MM.1S (cell line): ENCODE measurements around the gene RCVRN.
A peak's percentile ranks its signal among the peaks of the same experiment; 100 is the strongest.

Experiments used
- DNase-seq: peaks from one replicate; pipeline ENCODE4 v3.0.0-alpha.2; 2015
- H2AFZ ChIP-seq: fragments of 300-600 bp; sonication (generic); 2 replicates; pipeline ENCODE4 v1.6.0; 2016; ENCODE audit warnings: antibody characterized with exemption, low read length
- H3F3A ChIP-seq: fragments of 300-600 bp; sonication (generic); 2 replicates; pipeline ENCODE4 v1.6.1; 2016; ENCODE audit warnings: mild to moderate bottlenecking, antibody characterized with exemption, low read length, moderate library complexity, mixed read lengths; ENCODE audit not compliant: insufficient read depth
- H3K27ac ChIP-seq: fragments of 300-600 bp; sonication (generic); 2 replicates; pipeline ENCODE4 v1.5.1; 2016; ENCODE audit warnings: mild to moderate bottlenecking, low read length
- H3K27me3 ChIP-seq: fragments of 300-600 bp; sonication (generic); replicated peaks from 2 replicates; pipeline ENCODE4 v1.6.0; 2016; ENCODE audit warnings: low read length; ENCODE audit not compliant: insufficient read depth
- H3K36me3 ChIP-seq: fragments of 300-600 bp; sonication (generic); replicated peaks from 2 replicates; pipeline ENCODE4 v1.6.1; 2016; ENCODE audit warnings: mild to moderate bottlenecking, low read length, mixed read lengths; ENCODE audit not compliant: insufficient read depth
- H3K4me1 ChIP-seq: fragments of 300-600 bp; sonication (generic); 2 replicates; pipeline ENCODE4 v1.6.1; 2016; ENCODE audit warnings: low read length, mixed read lengths
- H3K4me2 ChIP-seq: fragments of 300-600 bp; sonication (generic); 2 replicates; pipeline ENCODE4 v1.6.0; 2016; ENCODE audit warnings: low read depth, low read length
- H3K4me3 ChIP-seq: fragments of 300-600 bp; sonication (generic); 2 replicates; pipeline ENCODE4 v1.5.1; 2016; ENCODE audit warnings: low read length, mixed read lengths
- H3K79me2 ChIP-seq: fragments of 300-600 bp; sonication (generic); 2 replicates; pipeline ENCODE4 v1.6.1; 2016; ENCODE audit warnings: mixed run types, low read length, mixed read lengths
- H3K9ac ChIP-seq: fragments of 300-600 bp; sonication (generic); 2 replicates; pipeline ENCODE4 v1.6.1; 2016; ENCODE audit warnings: low read length, mixed read lengths
- H3K9me2 ChIP-seq: fragments of 300-600 bp; sonication (generic); replicated peaks from 2 replicates; pipeline ENCODE4 v1.6.1; 2016; ENCODE audit warnings: mild to moderate bottlenecking, low read length, mixed read lengths; ENCODE audit not compliant: insufficient read depth
- H3K9me3 ChIP-seq: fragments of 300-600 bp; sonication (generic); replicated peaks from 2 replicates; pipeline ENCODE4 v1.6.1; 2016; ENCODE audit warnings: mild to moderate bottlenecking, low read length, mixed read lengths; ENCODE audit not compliant: insufficient read depth
- H4K20me1 ChIP-seq: fragments of 300-600 bp; sonication (generic); 2 replicates; pipeline ENCODE4 v1.6.1; 2016; ENCODE audit warnings: mild to moderate bottlenecking, low read length, moderate library complexity, mixed read lengths; ENCODE audit not compliant: insufficient read depth
- EZH2 ChIP-seq: fragments of 300-600 bp; sonication (generic); optimal IDR thresholded peaks from 2 replicates; pipeline ENCODE3; 2017; ENCODE audit warnings: low read depth, mild to moderate bottlenecking, antibody characterized with exemption, low read length, mixed read lengths
- EZH2phosphoT487 ChIP-seq: fragments of 300-600 bp; sonication (generic); IDR thresholded peaks from 2 replicates; pipeline ENCODE4 v1.6.1; 2018; ENCODE audit warnings: antibody characterized with exemption, low read length
- TF ChIP-seq, protein P1 (sequence below): fragments of 300-600 bp; sonication (generic); IDR thresholded peaks from 2 replicates; pipeline ENCODE4 v1.5.1; 2016; ENCODE audit warnings: antibody characterized with exemption, low read length, mixed read lengths

Gene RCVRN

DNA sequence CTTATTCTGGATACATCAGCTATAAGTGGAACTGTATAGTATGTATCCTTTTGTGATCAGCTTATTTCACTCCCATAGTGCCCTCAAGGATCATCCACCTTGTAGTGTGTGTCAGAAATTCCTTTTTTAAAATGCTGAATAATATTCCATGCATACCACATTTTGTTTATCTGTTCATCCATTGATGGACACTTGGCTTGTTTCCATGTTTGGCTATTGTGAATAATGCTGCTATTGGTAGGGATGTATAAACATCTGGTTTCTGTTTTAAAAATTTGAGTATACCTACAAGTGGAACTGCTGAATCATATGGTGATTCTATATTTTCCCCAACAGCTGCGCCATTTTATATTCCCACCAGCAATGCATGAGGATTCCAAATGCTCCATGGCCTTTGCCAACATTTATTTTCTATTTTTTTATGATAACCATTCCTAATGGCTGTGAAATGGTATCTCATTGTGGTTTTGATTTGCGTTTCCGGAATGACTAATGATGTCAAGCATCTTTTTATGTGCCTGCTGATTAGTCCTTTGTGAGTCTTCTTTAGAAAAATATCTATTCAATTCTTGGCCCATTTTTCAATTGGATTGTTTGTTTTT lies 11.6 kb downstream of the RCVRN start:
- H3F3A ChIP-seq = no peaks in the 10 kb centered on the region
- H3K9me2 ChIP-seq = no peaks in the 10 kb centered on the region
- H3K9ac ChIP-seq = no peak overlapping the region
- H2AFZ ChIP-seq = no peak overlapping the region
- TF ChIP-seq, protein P1, sequence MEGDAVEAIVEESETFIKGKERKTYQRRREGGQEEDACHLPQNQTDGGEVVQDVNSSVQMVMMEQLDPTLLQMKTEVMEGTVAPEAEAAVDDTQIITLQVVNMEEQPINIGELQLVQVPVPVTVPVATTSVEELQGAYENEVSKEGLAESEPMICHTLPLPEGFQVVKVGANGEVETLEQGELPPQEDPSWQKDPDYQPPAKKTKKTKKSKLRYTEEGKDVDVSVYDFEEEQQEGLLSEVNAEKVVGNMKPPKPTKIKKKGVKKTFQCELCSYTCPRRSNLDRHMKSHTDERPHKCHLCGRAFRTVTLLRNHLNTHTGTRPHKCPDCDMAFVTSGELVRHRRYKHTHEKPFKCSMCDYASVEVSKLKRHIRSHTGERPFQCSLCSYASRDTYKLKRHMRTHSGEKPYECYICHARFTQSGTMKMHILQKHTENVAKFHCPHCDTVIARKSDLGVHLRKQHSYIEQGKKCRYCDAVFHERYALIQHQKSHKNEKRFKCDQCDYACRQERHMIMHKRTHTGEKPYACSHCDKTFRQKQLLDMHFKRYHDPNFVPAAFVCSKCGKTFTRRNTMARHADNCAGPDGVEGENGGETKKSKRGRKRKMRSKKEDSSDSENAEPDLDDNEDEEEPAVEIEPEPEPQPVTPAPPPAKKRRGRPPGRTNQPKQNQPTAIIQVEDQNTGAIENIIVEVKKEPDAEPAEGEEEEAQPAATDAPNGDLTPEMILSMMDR = no peak
- TF ChIP-seq EZH2phosphoT487 (no peak), EZH2 (no peak)
- no peak for DNase-seq
- H3K36me3 ChIP-seq = no peaks in the 10 kb centered on the region
- H3K9me3 ChIP-seq = no peaks in the 10 kb centered on the region
- no peaks in the 10 kb centered on the region for H3K4me1 ChIP-seq
- H4K20me1 ChIP-seq = no peaks in the 10 kb centered on the region
- H3K27ac ChIP-seq = no peak overlapping the region
- no peak overlapping the region for H3K4me2 ChIP-seq
- H3K27me3 ChIP-seq = no peaks in the 10 kb centered on the region
- H3K4me3 ChIP-seq = no peak overlapping the region
- H3K79me2 ChIP-seq = no peaks in the 10 kb centered on the region

DNA sequence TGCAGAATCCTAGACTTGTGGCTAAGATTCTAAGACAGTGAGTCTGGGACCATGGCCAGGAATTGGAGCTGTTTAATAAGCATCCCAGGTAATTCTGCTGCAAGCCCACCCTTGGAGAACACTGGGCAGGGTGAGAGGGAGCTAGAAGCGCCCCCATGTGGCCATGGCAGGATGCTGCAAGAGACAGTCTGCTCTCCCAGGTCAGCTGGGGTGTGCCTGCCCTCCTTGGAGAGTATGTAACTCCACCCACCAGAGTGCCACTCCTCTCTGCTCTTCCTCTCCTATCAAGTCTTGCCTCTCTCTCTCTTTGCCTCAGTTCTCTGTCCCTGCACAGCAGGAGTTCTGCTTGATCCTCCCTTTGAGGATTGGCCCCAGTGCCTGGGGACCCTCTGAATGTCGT lies 14.9 kb downstream of the RCVRN start:
- no peaks in the 10 kb centered on the region for H4K20me1 ChIP-seq
- no peak overlapping the region for H3K4me3 ChIP-seq
- no peak overlapping the region for H3K27ac ChIP-seq
- H3K4me1 ChIP-seq = no peaks in the 10 kb centered on the region
- TF ChIP-seq, protein P1 = 0 out of 2 replicates have a peak, but pooled peaks have one; percentile 15
- TF ChIP-seq EZH2 = no peak
- H3K36me3 ChIP-seq = no peaks in the 10 kb centered on the region
- no peaks in the 10 kb centered on the region for H3K9me2 ChIP-seq
- H3K9me3 ChIP-seq = no peaks in the 10 kb centered on the region
- H3K9ac ChIP-seq = no peak overlapping the region
- no peak overlapping the region for H2AFZ ChIP-seq
- H3F3A ChIP-seq = no peaks in the 10 kb centered on the region
- no peak overlapping the region for H3K4me2 ChIP-seq
- no peaks in the 10 kb centered on the region for H3K27me3 ChIP-seq
- H3K79me2 ChIP-seq = no peaks in the 10 kb centered on the region
- DNase-seq = no peak

DNA sequence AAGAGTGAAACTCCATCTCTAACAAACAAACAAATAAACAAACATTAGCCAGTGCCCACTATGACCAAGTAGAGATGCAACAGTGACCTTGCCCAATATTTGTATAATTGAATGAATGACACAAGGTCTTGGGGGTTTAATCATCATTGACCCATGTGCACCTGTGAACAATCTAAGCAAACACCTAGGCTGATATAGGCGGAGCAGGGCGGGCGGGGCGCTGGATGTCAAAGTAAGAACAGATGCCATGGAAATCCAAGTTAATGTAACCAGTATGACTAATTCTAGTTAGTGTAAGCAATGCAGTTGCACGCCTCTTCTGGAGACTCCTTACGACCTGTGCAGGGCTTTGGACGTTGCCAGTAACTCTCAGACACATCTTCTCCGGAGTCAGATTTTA lies 17.6 kb downstream of the RCVRN start:
- Histone ChIP-seq H2AFZ (no peak overlapping the region), H3K4me3 (no peak overlapping the region), H3K9me3 (no peaks in the 10 kb centered on the region), H3K4me2 (no peak overlapping the region), H3K9me2 (no peaks in the 10 kb centered on the region), H3K27ac (no peak overlapping the region), H3K27me3 (no peaks in the 10 kb centered on the region), H3K4me1 (no peaks in the 10 kb centered on the region), H4K20me1 (no peaks in the 10 kb centered on the region), H3K9ac (no peak overlapping the region), H3F3A (no peaks in the 10 kb centered on the region), H3K36me3 (no peaks in the 10 kb centered on the region), H3K79me2 (no peaks in the 10 kb centered on the region)
- DNase-seq = no peak
- TF ChIP-seq, protein P1 = no peak
- no peak for TF ChIP-seq EZH2phosphoT487
